Keratinocyte (primary cell): ENCODE measurements around the gene CARMIL1. TPM values are rescaled to one million over a fixed set of nuclear protein-coding genes. Genes with fewer than 3 reads are reported as not detected.

Experiments
- DNase-seq: peaks from one replicate; pipeline ENCODE4 v3.0.0-alpha.2; 2011; ENCODE audit warnings: low read depth, missing footprints, low spot score
- FAIRE-seq: peaks from 2 replicates; lab custom pipeline; 2011; peaks lifted over from hg19 to GRCh38; lab: Jason Lieb, UNC
- H2AFZ ChIP-seq: 2 replicates; pipeline ENCODE4 v1.6.0; 2012; ENCODE audit warnings: low read length, control low read depth, inconsistent platforms; ENCODE audit not compliant: control insufficient read depth
- H3K27ac ChIP-seq: 2 replicates; pipeline ENCODE4 v1.5.1; 2011; ENCODE audit warnings: low read length; ENCODE audit not compliant: control insufficient read depth, insufficient read depth
- H3K27me3 ChIP-seq: 3 replicates; pipeline ENCODE4 v1.6.0; 2011; ENCODE audit warnings: low read length; ENCODE audit not compliant: control insufficient read depth, insufficient read depth; ENCODE audit errors: extremely low read depth
- H3K36me3 ChIP-seq, 2 experiments: 2 replicates in 1 of 2; 3 replicates in 1 of 2; pipeline ENCODE4 v1.5.1; 2011; ENCODE audit warnings: low read length in 2 of 2, mild to moderate bottlenecking in 1 of 2; ENCODE audit not compliant: control insufficient read depth in 2 of 2, insufficient read depth in 2 of 2; ENCODE audit errors: extremely low read depth in 1 of 2
- H3K4me1 ChIP-seq: 3 replicates; pipeline ENCODE4 v1.5.1; 2011; ENCODE audit warnings: low read length; ENCODE audit not compliant: control insufficient read depth, insufficient read depth; ENCODE audit errors: extremely low read depth
- H3K4me2 ChIP-seq: 3 replicates; pipeline ENCODE4 v1.6.0; 2011; ENCODE audit warnings: low read depth, low read length; ENCODE audit not compliant: control insufficient read depth, insufficient read depth; ENCODE audit errors: extremely low read depth
- H3K4me3 ChIP-seq, 3 experiments: fragments of 200-600 bp in 1 of 3; sonication (generic) in 1 of 3; 2 replicates in 2 of 3; 3 replicates in 1 of 3; pipeline ENCODE4 v1.5.1; 2011 to 2016; ENCODE audit warnings: low read length in 3 of 3, mild to moderate bottlenecking in 3 of 3, control low read depth in 2 of 3, inconsistent platforms in 1 of 3, low read depth in 1 of 3, mixed read lengths in 1 of 3, mixed run types in 1 of 3, moderate library complexity in 1 of 3; ENCODE audit not compliant: control insufficient read depth in 2 of 3, insufficient read depth in 2 of 3; ENCODE audit errors: extremely low read depth in 1 of 3
- H3K79me2 ChIP-seq: 2 replicates; pipeline ENCODE4 v1.6.0; 2012; ENCODE audit warnings: low read length; ENCODE audit not compliant: control insufficient read depth, insufficient read depth
- H3K9ac ChIP-seq: 3 replicates; pipeline ENCODE4 v1.6.0; 2011; ENCODE audit warnings: low read length; ENCODE audit not compliant: control insufficient read depth, insufficient read depth; ENCODE audit errors: extremely low read depth
- H3K9me1 ChIP-seq: 3 replicates; pipeline ENCODE4 v1.6.0; 2011; ENCODE audit warnings: low read length; ENCODE audit not compliant: control insufficient read depth, insufficient read depth; ENCODE audit errors: extremely low read depth
- H3K9me3 ChIP-seq: 2 replicates; pipeline ENCODE4 v1.5.1; 2012; ENCODE audit warnings: low read depth, low read length; ENCODE audit not compliant: control insufficient read depth
- H4K20me1 ChIP-seq: 3 replicates; pipeline ENCODE4 v1.6.0; 2011; ENCODE audit warnings: low read length; ENCODE audit not compliant: control insufficient read depth, insufficient read depth; ENCODE audit errors: extremely low read depth
- CTCF ChIP-seq, 3 experiments: IDR thresholded peaks in 1 of 3; conservative IDR thresholded peaks in 1 of 3; optimal IDR thresholded peaks in 1 of 3; 2 replicates in 2 of 3; 3 replicates in 1 of 3; pipeline versions ENCODE3 to v1.5.1; 2011; ENCODE audit warnings: low read length in 3 of 3, mild to moderate bottlenecking in 3 of 3, moderate library complexity in 2 of 3, control low read depth in 1 of 3, inconsistent platforms in 1 of 3; ENCODE audit not compliant: insufficient read depth in 2 of 3; ENCODE audit errors: extremely low read depth in 1 of 3
- EZH2 ChIP-seq: IDR thresholded peaks from one replicate; pipeline ENCODE4 v1.6.1; 2012; ENCODE audit warnings: inconsistent platforms, mild to moderate bottlenecking, low read length, moderate library complexity
- dilution Hi-C: fragments of 300-500 bp; cut with MboI; formaldehyde crosslinking; loops from one replicate; pipeline ENCODE4 v1.7.0; 2020; ENCODE audit warnings: low sequenced_read_pairs; ENCODE audit not compliant: extremely low pct_ligation_motif_present
- polyA plus RNA-seq, 5 experiments: library from polyadenylated mRNA; depleted of rRNA in 3 of 5; stranded (reverse) in 3 of 5; stranded (forward) in 1 of 5; unstranded in 1 of 5; fragments of >200 nt; gene quantifications; 1 replicate in 1 of 5; 2 replicates in 3 of 5; 3 replicates in 1 of 5; pipeline versions ENCODE4 v1.2.1 to v1.2.3, GENCODE V29; 2011 to 2012; ENCODE audit warnings: missing spikeins in 2 of 5, low read depth in 1 of 5, low replicate concordance in 1 of 5

Gene CARMIL1
- polyA plus RNA-seq, 1 donor (not counting 4 experiments of a cell fraction or from before 2014, with no cell fraction given), result 18.9 TPM

- FAIRE-seq (no peak), DNase-seq (no peak)
- no peak for TF ChIP-seq EZH2
- TF ChIP-seq CTCF (optimal IDR thresholded peaks at IDR 0.05 in 1 of 3, IDR thresholded peaks at IDR 0.05 in 1 of 3, conservative IDR thresholded peaks at IDR 0.05 in 1 of 3; ENCODE audit: extremely low read depth in 1 of 3, insufficient read depth in 2 of 3, low read length in 3 of 3), result no peak
- no peak overlapping the region for H3K9ac ChIP-seq
- no peak overlapping the region for H2AFZ ChIP-seq
- no peak overlapping the region for H3K4me2 ChIP-seq
- peaks cover 0 to 7% of the 10 kb centered on the region in 2 experiments for H3K36me3 ChIP-seq
- H3K27ac ChIP-seq, result no peak overlapping the region
- H4K20me1 ChIP-seq, result no peaks in the 10 kb centered on the region
- no peaks in the 10 kb centered on the region for H3K9me3 ChIP-seq
- dilution Hi-C loops, result no loop called here
- no peak overlapping the region for H3K4me3 ChIP-seq
- H3K79me2 ChIP-seq, result no peaks in the 10 kb centered on the region
- H3K27me3 ChIP-seq, result no peaks in the 10 kb centered on the region
- H3K9me1 ChIP-seq, result no peaks in the 10 kb centered on the region
- H3K4me1 ChIP-seq, result no peaks in the 10 kb centered on the region
Observed at GRCh38 chr6:25583099-25583498, 303.9 kb downstream of the CARMIL1 start.

- TF ChIP-seq EZH2 (no peak), CTCF (optimal IDR thresholded peaks at IDR 0.05 in 1 of 3, IDR thresholded peaks at IDR 0.05 in 1 of 3, conservative IDR thresholded peaks at IDR 0.05 in 1 of 3; ENCODE audit: extremely low read depth in 1 of 3, insufficient read depth in 2 of 3, low read length in 3 of 3) (no peak)
- no peaks in the 10 kb centered on the region for H3K4me1 ChIP-seq
- H3K9me1 ChIP-seq, result no peaks in the 10 kb centered on the region
- DNase-seq, result no peak
- H4K20me1 ChIP-seq, result no peaks in the 10 kb centered on the region
- peaks cover 0 to 8% of the 10 kb centered on the region in 2 experiments for H3K36me3 ChIP-seq
- H3K27me3 ChIP-seq, result no peaks in the 10 kb centered on the region
- no peak overlapping the region for H3K27ac ChIP-seq
- no peak overlapping the region for H3K4me3 ChIP-seq
- H3K4me2 ChIP-seq, result no peak overlapping the region
- dilution Hi-C loops, result no loop called here
- H3K9me3 ChIP-seq, result no peaks in the 10 kb centered on the region
- H3K9ac ChIP-seq, result no peak overlapping the region
- H2AFZ ChIP-seq, result no peak overlapping the region
- H3K79me2 ChIP-seq, result no peaks in the 10 kb centered on the region
- no peak for FAIRE-seq
Observed at GRCh38 chr6:25583906-25584305, 304.7 kb downstream of the CARMIL1 start.
